K562 (cell line): ENCODE data around the gene ATP6V1F. TPM values are rescaled to one million over a fixed set of nuclear protein-coding genes. Genes with fewer than 3 reads are reported as not detected.
A peak's percentile ranks its signal among the peaks of the same experiment; 100 is the strongest.

Source experiments
- CHD7 ChIP-seq: fragments of 200-600 bp; sonication (generic); IDR thresholded peaks from one replicate; pipeline ENCODE4 v1.6.1; 2012; ENCODE audit warnings: mild to moderate bottlenecking, low read depth, low read length, inconsistent platforms
- EGR1 ChIP-seq: fragments of 450-650 bp; conservative IDR thresholded peaks from 2 replicates; pipeline ENCODE4 v1.6.1; 2017; ENCODE audit warnings: mild to moderate bottlenecking
- ELK3 ChIP-seq: fragments of 450-650 bp; formaldehyde crosslinking; IDR thresholded peaks from 2 replicates; pipeline ENCODE4 v1.4.0; 2020; ENCODE audit warnings: mild to moderate bottlenecking
- FOXJ2 ChIP-seq: fragments of 200-800 bp; sonication (Bioruptor generic); IDR thresholded peaks from 2 replicates; pipeline ENCODE4 v1.6.1; 2016; ENCODE audit warnings: missing genetic modification characterization, missing compliant biosample characterization
- FOXK1 ChIP-seq: sonication (generic); formaldehyde crosslinking; IDR thresholded peaks from 2 replicates; pipeline ENCODE4 v1.8.0; 2022; ENCODE audit warnings: missing genetic modification reagents, mild to moderate bottlenecking, borderline replicate concordance
- MLX ChIP-seq, 2 experiments: fragments of 450-650 bp in 1 of 2; sonication (generic) in 1 of 2; formaldehyde crosslinking; conservative IDR thresholded peaks; 2 replicates each; pipeline versions ENCODE4 v1.4.0 to v1.8.1; 2020 to 2022; ENCODE audit warnings: mild to moderate bottlenecking in 1 of 2, missing genetic modification reagents in 1 of 2
- NCOA6 ChIP-seq: fragments of 450-650 bp; IDR thresholded peaks from 2 replicates; pipeline ENCODE4 v1.6.1; 2017; ENCODE audit warnings: mild to moderate bottlenecking
- NFYB ChIP-seq: IDR thresholded peaks from 2 replicates; pipeline ENCODE4 v1.6.1; 2011; ENCODE audit warnings: mild to moderate bottlenecking, moderate library complexity; ENCODE audit not compliant: insufficient read length; ENCODE audit errors: extremely low read depth
- POLR2A ChIP-seq: fragments of 450-650 bp; conservative IDR thresholded peaks from 2 replicates; pipeline ENCODE4 v1.6.1; 2016
- SMARCE1 ChIP-seq: fragments of 450-650 bp; IDR thresholded peaks from 2 replicates; pipeline ENCODE4 v1.7.1; 2016; ENCODE audit warnings: mild to moderate bottlenecking
- STAG1 ChIP-seq: sonication (generic); formaldehyde crosslinking; IDR thresholded peaks from 2 replicates; pipeline ENCODE4 v1.5.0; 2020; ENCODE audit warnings: missing genetic modification reagents, borderline replicate concordance
- TSC22D4 ChIP-seq: fragments of 450-650 bp; IDR thresholded peaks from 2 replicates; pipeline ENCODE4 v1.6.1; 2016; ENCODE audit warnings: missing genetic modification characterization, missing biosample characterization, control low read depth
- ZBTB34 ChIP-seq: fragments of 250-450 bp; sonication (Bioruptor Pico); IDR thresholded peaks from 2 replicates; pipeline ENCODE4 v1.8.0; 2021; ENCODE audit warnings: mild to moderate bottlenecking, moderate library complexity
- ZNF311 ChIP-seq: fragments of 250-450 bp; sonication (Bioruptor Pico); IDR thresholded peaks from 2 replicates; pipeline ENCODE4 v1.4.0; 2020; ENCODE audit warnings: mild to moderate bottlenecking, moderate library complexity
- polyA plus RNA-seq, 8 experiments: library from polyadenylated mRNA; depleted of rRNA in 4 of 8; stranded (reverse) in 5 of 8; unstranded in 3 of 8; fragments of >200 nt; fragmentation: Nextera tagmentation in 2 of 8; fragmentation: Illumina TruSeq in 1 of 8; extraction: Ambion mirVana in 2 of 8; extraction: Trizol in 1 of 8; gene quantifications; 2 replicates each; pipeline versions ENCODE4 v1.2.1 to v1.2.3, GENCODE V29; 2011 to 2014; ENCODE audit warnings: inconsistent platforms in 1 of 8, missing spikeins in 1 of 8
- total RNA-seq, 7 experiments: library from RNA; depleted of rRNA in 6 of 7; stranded (reverse); fragments of >200 nt in 6 of 7; fragmentation: Illumina TruSeq in 2 of 7; extraction: Trizol in 2 of 7; gene quantifications; 2 replicates each; pipeline versions ENCODE4 v1.2.1 to v1.2.3, GENCODE V29; 2011 to 2021; ENCODE audit warnings: low replicate concordance in 1 of 7

The ATP6V1F gene
- total and polyA plus RNA-seq, 9 of the 15 experiments (the other 6 are each of a cell fraction or from before 2014, with no cell fraction given), result 206 to 1,123 (median 542) TPM

GRCh38 chr7:128879939-128880746, 17.5 kb downstream of the ATP6V1F start (continued):
- TF ChIP-seq ELK3 (CRISPR knock-in tag) (no peak), MLX (CRISPR knock-in tag; conservative IDR thresholded peaks at IDR 0.05) (no peak), NCOA6 (no peak), FOXJ2 (tag) (no peak), CHD7 (no peak), ZNF311 (CRISPR knock-in tag) (no peak), TSC22D4 (tag) (no peak), EGR1 (no peak), STAG1 (CRISPR knock-in tag) (peak; percentile 99), SMARCE1 (no peak), NFYB (no peak), ZBTB34 (CRISPR knock-in tag) (no peak), FOXK1 (CRISPR knock-in tag) (peak; percentile 58; the same call in 1 of the 2 replicates), POLR2A (no peak)
